HG02884 (cell line): ENCODE results near the gene PIP5KL1.

Source experiments
- ATAC-seq: cut with Tn5 transposase; IDR thresholded peaks from one replicate; pipeline ENCODE4 v1.9.1; 2021; ENCODE audit warnings: mild to moderate bottlenecking, moderate library complexity; ENCODE audit not compliant: unreplicated experiment

PIP5KL1 gene

GRCh38 chr9:127934986-127935385 lies 4.4 kb upstream of the PIP5KL1 start:
- ATAC-seq = no peak

DNA sequence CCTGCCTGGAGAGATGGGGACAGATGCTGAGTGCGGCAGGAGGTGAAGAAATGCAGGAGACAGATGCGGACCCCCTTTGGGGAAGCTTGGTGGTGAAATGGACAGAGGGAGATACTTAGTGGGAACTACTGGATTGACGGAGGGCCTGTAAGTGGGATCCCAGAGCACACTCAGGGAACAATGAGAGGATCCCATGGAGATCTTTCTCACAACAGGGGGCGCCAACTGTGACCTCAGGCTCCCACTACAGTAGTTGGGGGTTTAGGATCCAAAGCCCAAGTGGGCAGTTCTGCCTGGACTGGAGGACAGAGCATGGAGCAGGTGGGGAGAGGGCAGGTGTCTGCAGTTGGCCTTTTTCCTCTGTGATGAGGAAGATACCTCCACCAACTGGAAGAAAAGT lies 3.7 kb upstream of the PIP5KL1 start:
- ATAC-seq = no peak

DNA sequence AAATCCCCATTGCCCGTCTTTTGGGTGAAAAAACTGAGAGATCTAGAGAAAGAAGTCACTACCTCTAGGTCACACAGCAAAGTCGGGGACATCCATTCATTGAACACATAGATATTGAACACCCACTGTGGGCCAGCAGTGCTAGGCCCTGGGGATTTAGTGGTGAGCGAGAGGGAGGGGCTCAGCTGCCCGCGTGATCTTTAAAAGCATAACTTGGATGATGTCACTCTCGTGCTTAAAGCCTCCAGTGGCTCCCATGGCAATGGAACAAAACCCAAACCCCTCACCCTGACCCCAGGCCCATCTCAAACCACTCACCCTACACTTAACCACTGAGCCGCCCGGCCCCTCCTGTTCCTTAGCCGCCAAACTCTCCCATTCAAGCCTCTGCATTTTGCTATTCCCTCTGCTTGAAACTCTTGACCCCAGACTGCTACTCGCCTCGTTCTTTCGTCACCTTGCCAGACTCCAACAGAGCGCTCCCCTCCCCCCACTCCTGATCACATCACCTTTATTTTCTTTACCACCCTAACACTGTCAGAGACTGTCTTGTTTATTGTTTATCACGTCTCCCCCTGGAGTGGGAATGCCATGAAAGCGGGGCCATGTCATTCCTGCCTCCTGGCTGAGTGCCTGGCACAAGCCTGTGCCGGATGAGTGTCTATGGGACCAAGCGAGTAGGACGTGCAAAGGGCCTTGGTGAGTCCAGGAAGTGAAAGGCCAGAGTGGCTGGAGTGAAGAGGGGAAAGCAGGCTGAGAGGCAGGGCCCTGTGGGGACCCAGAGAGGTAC lies 710 bp upstream of the PIP5KL1 start:
- peak; percentile 4 for ATAC-seq

DNA sequence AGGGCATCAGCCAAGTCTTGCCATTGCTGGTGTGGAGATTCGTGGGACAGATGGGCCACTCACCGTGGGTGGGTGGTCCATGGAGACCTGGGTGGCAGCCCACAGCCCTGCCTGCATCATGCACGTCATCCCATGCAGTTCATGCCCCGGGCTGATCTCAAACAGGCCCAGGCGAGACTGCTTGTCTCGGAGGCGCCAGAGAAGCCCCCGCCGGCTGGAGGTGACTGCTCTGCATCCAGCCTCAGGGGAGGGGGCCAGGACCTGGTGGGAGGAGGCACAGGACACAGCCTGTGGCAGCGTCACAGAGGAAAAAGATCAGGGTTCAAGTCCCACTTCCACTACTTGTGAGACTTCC lies 975 bp downstream of the PIP5KL1 start:
- ATAC-seq = no peak

DNA sequence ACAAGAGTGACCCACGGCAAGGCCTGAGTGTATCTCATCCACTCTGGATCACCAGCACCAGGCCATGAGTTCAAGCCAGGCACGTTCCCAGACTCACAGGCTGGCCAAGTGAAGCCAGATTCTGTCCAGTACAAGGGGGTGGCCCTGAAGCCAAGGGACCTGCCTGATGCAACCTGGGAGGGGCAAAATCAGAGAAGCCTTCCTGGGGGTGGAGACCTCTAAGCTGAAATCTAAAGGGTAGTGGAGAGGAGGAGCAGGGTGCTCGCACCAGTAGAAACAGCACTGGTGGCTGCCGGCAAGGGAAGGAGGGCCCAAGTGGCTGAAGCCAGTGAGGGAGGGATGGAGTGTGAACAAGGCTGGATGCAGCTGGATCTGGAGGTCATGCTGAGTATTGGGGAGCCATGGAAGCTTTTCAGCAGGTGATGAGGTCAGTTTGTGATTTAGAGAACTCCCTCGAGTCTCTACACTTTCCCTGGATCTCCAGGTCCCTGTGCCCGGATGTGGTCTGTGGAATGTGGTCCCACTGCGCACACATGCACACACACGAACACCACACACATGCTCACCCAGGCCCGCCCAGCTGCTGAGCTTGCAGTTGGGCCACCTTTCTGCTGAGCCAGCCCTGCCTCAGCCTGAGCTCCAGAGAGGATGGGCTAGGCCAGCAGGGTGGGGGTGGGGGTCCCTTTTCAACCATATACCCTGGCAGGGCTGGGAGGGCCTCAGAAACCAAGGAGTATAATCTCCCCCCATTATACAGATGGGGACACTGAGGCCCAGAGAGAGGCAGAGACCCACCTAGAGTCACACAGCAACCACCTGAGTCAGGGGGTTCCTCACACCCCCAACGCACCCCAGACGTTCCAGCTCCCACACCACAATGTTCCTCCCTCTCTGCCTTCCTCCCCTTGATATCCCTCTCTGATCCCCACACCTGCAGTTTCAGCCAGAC lies 1.6 kb downstream of the PIP5KL1 start:
- no peak for ATAC-seq

GRCh38 chr9:127927988-127928675 lies 2.4 kb downstream of the PIP5KL1 start:
- ATAC-seq = no peak

DNA sequence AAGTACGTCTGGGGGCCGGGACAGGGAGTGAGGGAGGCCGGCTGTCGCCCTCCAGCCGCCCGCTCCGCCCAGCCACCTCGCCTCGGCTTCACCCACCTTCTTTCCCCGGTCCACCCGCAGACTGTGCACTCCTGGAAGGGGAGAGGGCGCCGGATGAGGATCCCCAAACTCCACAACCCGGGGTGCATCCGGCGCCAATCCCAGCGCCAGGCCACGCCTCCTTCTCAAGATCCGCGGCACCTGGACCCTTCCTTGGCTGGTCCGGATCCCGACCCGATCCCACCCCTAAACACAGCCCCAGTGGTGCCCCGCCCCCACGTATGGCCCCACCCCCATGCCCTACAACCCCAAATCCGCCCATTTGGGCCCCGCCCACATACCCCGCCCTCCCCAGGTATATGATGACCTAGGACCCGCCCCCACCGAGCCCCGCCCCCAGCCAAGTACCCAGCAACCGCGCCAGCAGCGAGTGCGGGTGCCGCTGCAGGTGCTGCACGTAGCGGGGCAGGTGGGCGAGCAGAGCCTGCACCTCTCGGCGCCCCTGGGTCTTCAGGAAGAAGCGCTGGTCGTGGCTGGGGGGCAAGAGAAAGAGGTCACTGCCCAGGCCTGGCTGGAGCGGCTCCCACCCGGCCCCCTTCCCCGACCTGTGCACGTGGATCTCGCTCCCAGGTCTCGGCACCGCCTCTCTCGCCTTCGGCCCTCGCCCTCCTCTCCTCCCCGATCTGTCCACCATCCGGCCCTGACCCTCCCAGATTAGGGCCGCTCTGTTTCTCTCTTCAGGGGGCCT lies 3.2 kb downstream of the PIP5KL1 start:
- ATAC-seq = no peak

GRCh38 chr9:127926906-127927200 lies 3.7 kb downstream of the PIP5KL1 start:
- ATAC-seq = no peak

- ATAC-seq = no peak
Observed at GRCh38 chr9:127925959-127926905, 4.3 kb downstream of the PIP5KL1 start.

DNA sequence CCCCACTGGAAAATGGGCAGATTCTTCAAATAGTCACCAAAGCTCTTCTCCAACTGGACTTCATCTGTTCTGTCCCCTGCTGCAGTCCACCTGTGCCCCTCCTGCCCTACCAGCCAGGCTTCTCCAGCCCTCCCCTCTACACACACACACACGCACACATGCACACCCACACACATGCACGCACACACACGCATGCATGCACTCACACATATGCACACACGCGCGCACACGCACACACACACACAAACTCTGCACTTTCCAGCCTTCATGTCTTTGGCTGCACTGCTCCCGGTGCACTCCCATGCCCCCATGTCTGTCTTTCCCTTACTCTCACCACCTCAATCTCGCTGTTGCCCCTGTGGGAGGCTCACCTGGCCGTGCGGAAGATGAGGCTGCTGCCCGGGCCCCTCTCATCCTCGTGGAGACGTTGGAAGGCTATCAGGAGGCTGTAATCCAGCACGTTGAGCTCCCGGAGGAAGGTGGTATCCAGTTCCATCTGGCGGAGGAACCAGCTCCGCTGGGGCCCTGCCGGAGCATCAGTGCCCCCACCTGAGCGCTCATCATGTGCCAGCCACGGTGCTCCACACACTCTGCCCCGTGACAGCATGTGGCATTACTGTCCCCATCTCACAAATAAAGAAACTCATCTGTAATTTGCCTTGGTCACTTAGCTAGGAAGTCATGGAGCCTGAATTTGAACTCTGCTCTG lies 5.7 kb downstream of the PIP5KL1 start:
- ATAC-seq = no peak

- no peak for ATAC-seq
Observed at GRCh38 chr9:127923771-127924170, 6.8 kb downstream of the PIP5KL1 start.

- ATAC-seq = no peak
Observed at GRCh38 chr9:127923046-127923445, 7.5 kb downstream of the PIP5KL1 start.

GRCh38 chr9:127921557-127922120 lies 8.9 kb downstream of the PIP5KL1 start:
- no peak for ATAC-seq

- ATAC-seq = no peak
Observed at GRCh38 chr9:127920794-127921193, 9.8 kb downstream of the PIP5KL1 start.

GRCh38 chr9:127919253-127919815 lies 11.2 kb downstream of the PIP5KL1 start:
- no peak for ATAC-seq

DNA sequence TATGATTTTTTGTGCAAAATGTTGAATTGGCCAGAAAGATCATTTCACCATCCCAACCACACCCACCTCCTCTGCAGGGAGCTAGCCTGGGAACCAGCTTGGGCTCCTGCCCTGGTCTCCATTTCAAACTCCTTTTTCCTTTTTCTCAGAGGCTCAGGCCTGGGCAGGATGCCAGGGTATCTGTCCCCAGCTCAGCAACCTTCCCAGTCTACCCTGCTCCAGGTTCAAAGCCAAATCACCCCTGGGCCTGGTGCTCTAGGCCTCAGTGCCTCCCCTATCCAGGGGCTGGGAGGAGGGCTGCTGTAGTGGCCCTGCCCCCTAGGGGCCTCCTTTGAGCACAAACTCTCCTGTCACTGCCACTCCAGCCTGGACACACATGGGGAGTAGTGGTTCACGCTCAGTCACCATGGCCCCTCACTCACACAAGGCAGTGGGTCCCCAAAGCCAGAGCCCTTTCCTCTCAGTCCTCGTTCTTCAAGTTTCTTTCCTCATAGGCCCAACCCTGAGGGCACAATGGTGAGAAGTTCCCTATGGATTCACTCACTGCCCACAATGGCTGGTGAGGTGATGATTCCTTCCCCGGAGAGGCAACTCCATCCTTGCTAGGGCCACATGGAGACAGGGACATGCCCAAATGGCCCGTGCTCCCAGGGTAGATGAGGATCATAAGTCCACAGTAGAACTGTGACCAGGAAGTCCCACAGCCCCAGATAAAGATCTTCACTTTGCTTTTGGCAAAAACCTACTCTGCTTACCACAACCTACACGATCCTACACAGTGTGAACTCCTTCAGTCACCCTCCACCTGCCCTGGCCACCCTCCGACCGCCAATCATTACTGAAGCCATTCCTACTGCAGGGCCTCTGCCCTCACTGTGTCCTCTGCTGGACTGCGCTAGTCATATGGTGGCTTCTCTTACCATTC lies 12.1 kb downstream of the PIP5KL1 start:
- no peak for ATAC-seq

- ATAC-seq = no peak
Observed at GRCh38 chr9:127917603-127918002, 13.0 kb downstream of the PIP5KL1 start.
